IMR-90 (cell line): ENCODE data around the gene RNF38. TPM values are rescaled to one million over a fixed set of nuclear protein-coding genes. Genes with fewer than 3 reads are reported as not detected.

Experiments
- ATAC-seq: fragments of 200-7000 bp; cut with Tn5 transposase; 2 replicates; pipeline ENCODE4 v1.9.1; 2020; ENCODE audit warnings: low read depth, mild to moderate bottlenecking, moderate library complexity
- BruUV-seq: library from RNA; stranded (reverse); fragments of 400-500 nt; replicated peaks from 2 replicates; lab custom pipeline; 2021; lab: Mats Ljungman, UMichigan
- CTCF ChIA-PET: fragments of 300-600 bp; formaldehyde crosslinking; extraction: SDS; loops from one replicate; lab custom pipeline; 2021; ENCODE audit warnings: antibody characterized with exemption; lab: Yijun Ruan, JAX
- POLR2A ChIA-PET: fragments of 300-600 bp; sonication (Branson Sonifier 250); formaldehyde crosslinking; loops from one replicate; lab custom pipeline; 2022; ENCODE audit warnings: antibody characterized with exemption; ENCODE audit not compliant: unreplicated experiment; lab: Charles Lee
- DNase-seq: peaks from one replicate; pipeline ENCODE4 v3.0.0; 2013
- H2AFZ ChIP-seq: replicated peaks from 2 replicates; pipeline ENCODE3; 2013; ENCODE audit warnings: low read length, mild to moderate bottlenecking; ENCODE audit not compliant: poor library complexity
- H2AK5ac ChIP-seq: 2 replicates; pipeline ENCODE4 v1.6.1; 2013; ENCODE audit warnings: low read depth, low read length, inconsistent platforms
- H2AK9ac ChIP-seq: replicated peaks from 2 replicates; pipeline ENCODE3; 2013; ENCODE audit warnings: mild to moderate bottlenecking, low read depth, low read length, moderate library complexity; ENCODE audit not compliant: poor library complexity
- H2BK120ac ChIP-seq: 2 replicates; pipeline ENCODE4 v1.6.1; 2013; ENCODE audit warnings: low read depth, low read length, inconsistent platforms
- H2BK15ac ChIP-seq: 3 replicates; pipeline ENCODE4 v1.6.1; 2013; ENCODE audit warnings: low read depth, low read length, inconsistent platforms
- H2BK20ac ChIP-seq: 2 replicates; pipeline ENCODE4 v1.6.1; 2013; ENCODE audit warnings: low read depth, mild to moderate bottlenecking, inconsistent platforms, low read length, moderate library complexity
- H2BK5ac ChIP-seq: 2 replicates; pipeline ENCODE4 v1.6.1; 2013; ENCODE audit warnings: mild to moderate bottlenecking, low read depth, low read length, inconsistent platforms; ENCODE audit not compliant: poor library complexity, severe bottlenecking
- H3K14ac ChIP-seq: replicated peaks from 2 replicates; pipeline ENCODE4 v1.6.1; 2013; ENCODE audit warnings: low read depth, low read length, inconsistent platforms
- H3K18ac ChIP-seq: 2 replicates; pipeline ENCODE4 v1.6.1; 2013; ENCODE audit warnings: low read depth, low read length, control low read depth
- H3K23ac ChIP-seq: 2 replicates; pipeline ENCODE4 v1.6.1; 2013; ENCODE audit warnings: low read depth, low read length, inconsistent platforms
- H3K27ac ChIP-seq: 2 replicates; pipeline ENCODE4 v1.5.1; 2013; ENCODE audit warnings: mild to moderate bottlenecking, control low read depth, low read length; ENCODE audit not compliant: insufficient read depth
- H3K27me3 ChIP-seq: 2 replicates; pipeline ENCODE4 v1.6.1; 2013; ENCODE audit warnings: low read length; ENCODE audit not compliant: control insufficient read depth, insufficient read depth
- H3K36me3 ChIP-seq: 2 replicates; pipeline ENCODE4 v1.6.1; 2013; ENCODE audit warnings: low read length, mixed read lengths; ENCODE audit not compliant: control insufficient read depth, insufficient read depth
- H3K4ac ChIP-seq: 2 replicates; pipeline ENCODE4 v1.6.1; 2013; ENCODE audit warnings: low read depth, low read length, inconsistent platforms
- H3K4me1 ChIP-seq: 2 replicates; pipeline ENCODE4 v1.6.1; 2013; ENCODE audit warnings: low read length, mixed read lengths; ENCODE audit not compliant: control insufficient read depth, insufficient read depth
- H3K4me2 ChIP-seq: 2 replicates; pipeline ENCODE4 v1.6.1; 2013; ENCODE audit warnings: low read depth, mild to moderate bottlenecking, control low read depth, low read length, moderate library complexity
- H3K4me3 ChIP-seq: 2 replicates; pipeline ENCODE4 v1.5.1; 2013; ENCODE audit warnings: low read depth, mild to moderate bottlenecking, control low read depth, low read length, moderate library complexity; ENCODE audit not compliant: insufficient read depth
- H3K56ac ChIP-seq: 2 replicates; pipeline ENCODE4 v1.6.1; 2013; ENCODE audit warnings: low read length, inconsistent platforms; ENCODE audit not compliant: insufficient read depth; ENCODE audit errors: extremely low read depth
- H3K79me1 ChIP-seq, 2 experiments: 2 replicates each; pipeline ENCODE4 v1.6.1; 2013; ENCODE audit warnings: low read length in 2 of 2, inconsistent platforms in 1 of 2, low read depth in 1 of 2
- H3K9ac ChIP-seq: 2 replicates; pipeline ENCODE4 v1.6.1; 2013; ENCODE audit warnings: low read depth, low read length, control low read depth
- H3K9me1 ChIP-seq: 2 replicates; pipeline ENCODE4 v1.6.1; 2013; ENCODE audit warnings: low read length, inconsistent platforms; ENCODE audit not compliant: insufficient read depth
- H3K9me3 ChIP-seq: 2 replicates; pipeline ENCODE4 v1.6.1; 2013; ENCODE audit warnings: low read length; ENCODE audit not compliant: control insufficient read depth, insufficient read depth
- H4K20me1 ChIP-seq: 2 replicates; pipeline ENCODE4 v1.6.1; 2013; ENCODE audit warnings: low read length, inconsistent platforms; ENCODE audit not compliant: insufficient read depth
- H4K5ac ChIP-seq: 2 replicates; pipeline ENCODE4 v1.6.1; 2013; ENCODE audit warnings: mild to moderate bottlenecking, low read depth, low read length, control low read depth
- H4K8ac ChIP-seq, 2 experiments: 2 replicates each; pipeline ENCODE4 v1.6.1; 2013; ENCODE audit warnings: low read depth in 2 of 2, low read length in 2 of 2, control low read depth in 1 of 2, inconsistent platforms in 1 of 2
- H4K91ac ChIP-seq: 2 replicates; pipeline ENCODE4 v1.6.1; 2013; ENCODE audit warnings: low read depth, low read length, inconsistent platforms; ENCODE audit not compliant: insufficient read depth
- CEBPB ChIP-seq: IDR thresholded peaks from 2 replicates; pipeline ENCODE4 v1.6.1; 2012; ENCODE audit warnings: low read depth, low read length, improper control_type of control experiment
- CHD1 ChIP-seq: IDR thresholded peaks from 2 replicates; pipeline ENCODE4 v1.6.1; 2012; ENCODE audit warnings: low read depth, low read length, improper control_type of control experiment
- FOS ChIP-seq: fragments of 150-350 bp; IDR thresholded peaks from 2 replicates; pipeline ENCODE4 v1.6.1; 2016; ENCODE audit warnings: low read depth, low read length
- MAFK ChIP-seq: IDR thresholded peaks from 2 replicates; pipeline ENCODE4 v1.6.1; 2012; ENCODE audit warnings: low read depth, low read length, improper control_type of control experiment
- USF2 ChIP-seq: fragments of 150-350 bp; IDR thresholded peaks from 2 replicates; pipeline ENCODE4 v1.6.1; 2017; ENCODE audit warnings: mild to moderate bottlenecking, antibody characterized with exemption, low read length, low read depth
- WGBS, 2 experiments: methylation state at CpG; one replicate each; pipeline versions ENCODE4 v1.1.5 to v1.1.7; 2013; ENCODE audit warnings: missing lambda C conversion rate in 2 of 2; ENCODE audit not compliant: insufficient read length in 1 of 2; ENCODE audit errors: extremely low coverage in 2 of 2; 5-methylcytosine and 5-hydroxymethylcytosine counted together
- dilution Hi-C: fragments of 300-500 bp; cut with HindIII; formaldehyde crosslinking; loops from one replicate; pipeline ENCODE4 v1.14.3; 2018; ENCODE audit warnings: low sequenced_read_pairs; ENCODE audit not compliant: unreplicated experiment
- in situ Hi-C: fragments of 300-500 bp; cut with MboI; formaldehyde crosslinking; loops from 3 replicates; pipeline ENCODE4 v1.14.3; 2019; ENCODE audit warnings: low sequenced_read_pairs, inconsistent platforms, mixed read lengths
- intact Hi-C: fragments of 100-400 bp; cut with micrococcal nuclease; formaldehyde crosslinking; loops from 2 replicates; pipeline ENCODE4 v1.10.0; 2022
- polyA plus RNA-seq, 3 experiments: library from polyadenylated mRNA; depleted of rRNA; stranded (reverse); fragments of >200 nt; gene quantifications; 2 replicates each; pipeline ENCODE4 v1.2.3, GENCODE V29; 2012; ENCODE audit warnings: low replicate concordance in 1 of 3
- total RNA-seq: library from RNA; depleted of rRNA; stranded (reverse); fragments of >200 nt; gene quantifications from 2 replicates; pipeline ENCODE4 v1.2.3, GENCODE V29; 2012

Gene RNF38
- total and polyA plus RNA-seq, 2 of the 4 experiments (the other 2 are of a cell fraction): 8.8 to 11.2 TPM

DNA sequence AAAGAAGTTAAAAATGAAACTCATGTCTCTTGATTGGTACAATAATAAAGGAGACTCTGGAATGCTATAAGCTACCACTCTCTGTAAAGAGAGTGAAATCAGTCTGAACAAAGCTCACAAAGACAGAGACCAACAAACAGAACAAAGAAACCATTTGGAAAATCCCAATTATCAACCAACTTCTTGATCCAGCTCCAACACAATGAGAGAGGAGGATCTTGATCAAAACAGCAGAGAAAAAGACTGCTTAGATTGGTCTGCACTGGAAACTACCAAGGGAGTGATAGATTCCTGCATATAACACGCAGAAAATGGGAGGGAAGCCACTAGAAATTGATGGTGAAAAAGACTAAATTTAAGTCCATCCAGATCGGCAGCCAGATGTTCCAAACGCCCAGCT, 23.1 kb upstream of the RNF38 start:
- intact Hi-C loops: no loop called here
- Histone ChIP-seq H3K56ac (no peak overlapping the region), H3K23ac (no peak overlapping the region), H3K79me1 (peaks cover 20 to 48% of the 10 kb centered on the region in 2 experiments), H3K4ac (no peak overlapping the region), H3K9me3 (no peaks in the 10 kb centered on the region), H3K9ac (no peak overlapping the region), H4K5ac (no peak overlapping the region; the same call in 1 of the 2 replicates), H4K20me1 (peaks cover 6% of the 10 kb centered on the region; the same call in 1 of the 2 replicates), H3K4me3 (no peak overlapping the region), H2AK9ac (no peak overlapping the region), H3K27ac (no peak overlapping the region), H3K4me1 (peaks cover 6% of the 10 kb centered on the region), H3K4me2 (no peak overlapping the region), H3K9me1 (peaks cover 11% of the 10 kb centered on the region), H2BK5ac (no peak overlapping the region), H3K18ac (no peak overlapping the region), H3K27me3 (no peaks in the 10 kb centered on the region), H3K36me3 (0 out of 2 replicates have a peak, but pooled peaks cover 1% of the 10 kb centered on the region), H4K91ac (no peak overlapping the region), H2AK5ac (no peak overlapping the region), H3K14ac (no peak overlapping the region), H2AFZ (no peak overlapping the region), H2BK15ac (no peak overlapping the region), H2BK120ac (no peak overlapping the region), H2BK20ac (no peak overlapping the region), H4K8ac (no peak overlapping the region)
- dilution Hi-C loops: no loop called here
- DNase-seq: no peak
- CTCF ChIA-PET: interaction anchor here (0.8 kb wide), 1 partner anchor 16 kb away, joined by 3 read pairs; no protein-coding TSS in a partner anchor
- BruUV-seq: no TSS peak
- no peak for ATAC-seq
- TF ChIP-seq FOS (no peak), CEBPB (no peak), MAFK (no peak), USF2 (no peak), CHD1 (no peak)
- POLR2A ChIA-PET: no interaction called here
- WGBS, 2 experiments: no CpG with 5 or more reads among the region's 3 CpGs
- in situ Hi-C loops: no loop called here
